IMR-90 (cell line): ENCODE data around the gene HSD3B1. TPM values are rescaled to one million over a fixed set of nuclear protein-coding genes. Genes with fewer than 3 reads are reported as not detected.

ENCODE experiments used
- ATAC-seq: fragments of 200-7000 bp; cut with Tn5 transposase; 2 replicates; pipeline ENCODE4 v1.9.1; 2020; ENCODE audit warnings: low read depth, mild to moderate bottlenecking, moderate library complexity
- BruUV-seq: library from RNA; stranded (reverse); fragments of 400-500 nt; replicated peaks from 2 replicates; lab custom pipeline; 2021; lab: Mats Ljungman, UMichigan
- CTCF ChIA-PET: fragments of 300-600 bp; formaldehyde crosslinking; extraction: SDS; loops from one replicate; lab custom pipeline; 2021; ENCODE audit warnings: antibody characterized with exemption; lab: Yijun Ruan, JAX
- POLR2A ChIA-PET: fragments of 300-600 bp; sonication (Branson Sonifier 250); formaldehyde crosslinking; loops from one replicate; lab custom pipeline; 2022; ENCODE audit warnings: antibody characterized with exemption; ENCODE audit not compliant: unreplicated experiment; lab: Charles Lee
- DNase-seq: peaks from one replicate; pipeline ENCODE4 v3.0.0; 2013
- H2AFZ ChIP-seq: replicated peaks from 2 replicates; pipeline ENCODE3; 2013; ENCODE audit warnings: low read length, mild to moderate bottlenecking; ENCODE audit not compliant: poor library complexity
- H2AK5ac ChIP-seq: 2 replicates; pipeline ENCODE4 v1.6.1; 2013; ENCODE audit warnings: low read depth, low read length, inconsistent platforms
- H2AK9ac ChIP-seq: replicated peaks from 2 replicates; pipeline ENCODE3; 2013; ENCODE audit warnings: mild to moderate bottlenecking, low read depth, low read length, moderate library complexity; ENCODE audit not compliant: poor library complexity
- H2BK120ac ChIP-seq: 2 replicates; pipeline ENCODE4 v1.6.1; 2013; ENCODE audit warnings: low read depth, low read length, inconsistent platforms
- H2BK15ac ChIP-seq: 3 replicates; pipeline ENCODE4 v1.6.1; 2013; ENCODE audit warnings: low read depth, low read length, inconsistent platforms
- H2BK20ac ChIP-seq: 2 replicates; pipeline ENCODE4 v1.6.1; 2013; ENCODE audit warnings: low read depth, mild to moderate bottlenecking, inconsistent platforms, low read length, moderate library complexity
- H2BK5ac ChIP-seq: 2 replicates; pipeline ENCODE4 v1.6.1; 2013; ENCODE audit warnings: mild to moderate bottlenecking, low read depth, low read length, inconsistent platforms; ENCODE audit not compliant: poor library complexity, severe bottlenecking
- H3K14ac ChIP-seq: replicated peaks from 2 replicates; pipeline ENCODE4 v1.6.1; 2013; ENCODE audit warnings: low read depth, low read length, inconsistent platforms
- H3K18ac ChIP-seq: 2 replicates; pipeline ENCODE4 v1.6.1; 2013; ENCODE audit warnings: low read depth, low read length, control low read depth
- H3K23ac ChIP-seq: 2 replicates; pipeline ENCODE4 v1.6.1; 2013; ENCODE audit warnings: low read depth, low read length, inconsistent platforms
- H3K27ac ChIP-seq: 2 replicates; pipeline ENCODE4 v1.5.1; 2013; ENCODE audit warnings: mild to moderate bottlenecking, control low read depth, low read length; ENCODE audit not compliant: insufficient read depth
- H3K27me3 ChIP-seq: 2 replicates; pipeline ENCODE4 v1.6.1; 2013; ENCODE audit warnings: low read length; ENCODE audit not compliant: control insufficient read depth, insufficient read depth
- H3K36me3 ChIP-seq: 2 replicates; pipeline ENCODE4 v1.6.1; 2013; ENCODE audit warnings: low read length, mixed read lengths; ENCODE audit not compliant: control insufficient read depth, insufficient read depth
- H3K4ac ChIP-seq: 2 replicates; pipeline ENCODE4 v1.6.1; 2013; ENCODE audit warnings: low read depth, low read length, inconsistent platforms
- H3K4me1 ChIP-seq: 2 replicates; pipeline ENCODE4 v1.6.1; 2013; ENCODE audit warnings: low read length, mixed read lengths; ENCODE audit not compliant: control insufficient read depth, insufficient read depth
- H3K4me2 ChIP-seq: 2 replicates; pipeline ENCODE4 v1.6.1; 2013; ENCODE audit warnings: low read depth, mild to moderate bottlenecking, control low read depth, low read length, moderate library complexity
- H3K4me3 ChIP-seq: 2 replicates; pipeline ENCODE4 v1.5.1; 2013; ENCODE audit warnings: low read depth, mild to moderate bottlenecking, control low read depth, low read length, moderate library complexity; ENCODE audit not compliant: insufficient read depth
- H3K56ac ChIP-seq: 2 replicates; pipeline ENCODE4 v1.6.1; 2013; ENCODE audit warnings: low read length, inconsistent platforms; ENCODE audit not compliant: insufficient read depth; ENCODE audit errors: extremely low read depth
- H3K79me1 ChIP-seq, 2 experiments: 2 replicates each; pipeline ENCODE4 v1.6.1; 2013; ENCODE audit warnings: low read length in 2 of 2, inconsistent platforms in 1 of 2, low read depth in 1 of 2
- H3K9ac ChIP-seq: 2 replicates; pipeline ENCODE4 v1.6.1; 2013; ENCODE audit warnings: low read depth, low read length, control low read depth
- H3K9me1 ChIP-seq: 2 replicates; pipeline ENCODE4 v1.6.1; 2013; ENCODE audit warnings: low read length, inconsistent platforms; ENCODE audit not compliant: insufficient read depth
- H3K9me3 ChIP-seq: 2 replicates; pipeline ENCODE4 v1.6.1; 2013; ENCODE audit warnings: low read length; ENCODE audit not compliant: control insufficient read depth, insufficient read depth
- H4K20me1 ChIP-seq: 2 replicates; pipeline ENCODE4 v1.6.1; 2013; ENCODE audit warnings: low read length, inconsistent platforms; ENCODE audit not compliant: insufficient read depth
- H4K5ac ChIP-seq: 2 replicates; pipeline ENCODE4 v1.6.1; 2013; ENCODE audit warnings: mild to moderate bottlenecking, low read depth, low read length, control low read depth
- H4K8ac ChIP-seq, 2 experiments: 2 replicates each; pipeline ENCODE4 v1.6.1; 2013; ENCODE audit warnings: low read depth in 2 of 2, low read length in 2 of 2, control low read depth in 1 of 2, inconsistent platforms in 1 of 2
- H4K91ac ChIP-seq: 2 replicates; pipeline ENCODE4 v1.6.1; 2013; ENCODE audit warnings: low read depth, low read length, inconsistent platforms; ENCODE audit not compliant: insufficient read depth
- CEBPB ChIP-seq: IDR thresholded peaks from 2 replicates; pipeline ENCODE4 v1.6.1; 2012; ENCODE audit warnings: low read depth, low read length, improper control_type of control experiment
- CHD1 ChIP-seq: IDR thresholded peaks from 2 replicates; pipeline ENCODE4 v1.6.1; 2012; ENCODE audit warnings: low read depth, low read length, improper control_type of control experiment
- ELK1 ChIP-seq: fragments of 150-350 bp; IDR thresholded peaks from 2 replicates; pipeline ENCODE4 v1.6.1; 2016; ENCODE audit warnings: low read depth, mild to moderate bottlenecking, low read length, moderate library complexity, borderline replicate concordance
- FOS ChIP-seq: fragments of 150-350 bp; IDR thresholded peaks from 2 replicates; pipeline ENCODE4 v1.6.1; 2016; ENCODE audit warnings: low read depth, low read length
- MAFK ChIP-seq: IDR thresholded peaks from 2 replicates; pipeline ENCODE4 v1.6.1; 2012; ENCODE audit warnings: low read depth, low read length, improper control_type of control experiment
- MAZ ChIP-seq: IDR thresholded peaks from 2 replicates; pipeline ENCODE4 v1.6.1; 2012; ENCODE audit warnings: low read depth, mild to moderate bottlenecking, low read length, improper control_type of control experiment, moderate library complexity, borderline replicate concordance
- POLR2A ChIP-seq: IDR thresholded peaks from 2 replicates; pipeline ENCODE4 v1.6.1; 2012; ENCODE audit warnings: mild to moderate bottlenecking, low read depth, low read length
- RAD21 ChIP-seq: IDR thresholded peaks from 2 replicates; pipeline ENCODE4 v1.6.1; 2012; ENCODE audit warnings: low read length, improper control_type of control experiment
- RCOR1 ChIP-seq: IDR thresholded peaks from 2 replicates; pipeline ENCODE4 v1.6.1; 2012; ENCODE audit warnings: mild to moderate bottlenecking, low read length, improper control_type of control experiment; ENCODE audit not compliant: insufficient replicate concordance
- RFX5 ChIP-seq: IDR thresholded peaks from 2 replicates; pipeline ENCODE4 v1.8.0; 2012; ENCODE audit warnings: low read depth, mild to moderate bottlenecking, low read length, moderate library complexity
- WGBS, 2 experiments: methylation state at CpG; one replicate each; pipeline versions ENCODE4 v1.1.5 to v1.1.7; 2013; ENCODE audit warnings: missing lambda C conversion rate in 2 of 2; ENCODE audit not compliant: insufficient read length in 1 of 2; ENCODE audit errors: extremely low coverage in 2 of 2; 5-methylcytosine and 5-hydroxymethylcytosine counted together
- dilution Hi-C: fragments of 300-500 bp; cut with HindIII; formaldehyde crosslinking; loops from one replicate; pipeline ENCODE4 v1.14.3; 2018; ENCODE audit warnings: low sequenced_read_pairs; ENCODE audit not compliant: unreplicated experiment
- in situ Hi-C: fragments of 300-500 bp; cut with MboI; formaldehyde crosslinking; loops from 3 replicates; pipeline ENCODE4 v1.14.3; 2019; ENCODE audit warnings: low sequenced_read_pairs, inconsistent platforms, mixed read lengths
- intact Hi-C: fragments of 100-400 bp; cut with micrococcal nuclease; formaldehyde crosslinking; loops from 2 replicates; pipeline ENCODE4 v1.10.0; 2022
- polyA plus RNA-seq, 3 experiments: library from polyadenylated mRNA; depleted of rRNA; stranded (reverse); fragments of >200 nt; gene quantifications; 2 replicates each; pipeline ENCODE4 v1.2.3, GENCODE V29; 2012; ENCODE audit warnings: low replicate concordance in 1 of 3
- total RNA-seq: library from RNA; depleted of rRNA; stranded (reverse); fragments of >200 nt; gene quantifications from 2 replicates; pipeline ENCODE4 v1.2.3, GENCODE V29; 2012

The HSD3B1 gene
- total and polyA plus RNA-seq, 2 of the 4 experiments (the other 2 are of a cell fraction): not detected

GRCh38 chr1:119504831-119505230 lies 2.2 kb upstream of the HSD3B1 start:
- no peak overlapping the region for H3K9ac ChIP-seq
- ChIA-PET CTCF (interaction anchor here (0.7 kb wide), 1 partner anchor 280 kb away, joined by 8 read pairs; no protein-coding TSS in a partner anchor), POLR2A (no interaction called here)
- intact Hi-C loops: no loop called here
- no TSS peak for BruUV-seq
- H3K27ac ChIP-seq: no peak overlapping the region
- no peak overlapping the region for H3K14ac ChIP-seq
- in situ Hi-C loops: no loop called here
- no peak overlapping the region for H2BK20ac ChIP-seq
- H2AK9ac ChIP-seq: no peak overlapping the region
- H3K4me1 ChIP-seq: no peaks in the 10 kb centered on the region
- no peak overlapping the region for H3K4me2 ChIP-seq
- H2BK15ac ChIP-seq: no peak overlapping the region
- H3K56ac ChIP-seq: no peak overlapping the region
- no peak overlapping the region for H3K18ac ChIP-seq
- no peaks in the 10 kb centered on the region for H3K36me3 ChIP-seq
- H3K27me3 ChIP-seq: no peaks in the 10 kb centered on the region
- no peak overlapping the region for H3K4ac ChIP-seq
- H2BK5ac ChIP-seq: no peak overlapping the region
- H4K8ac ChIP-seq: no peak overlapping the region
- no peaks in the 10 kb centered on the region for H3K9me3 ChIP-seq
- no peak overlapping the region for H3K4me3 ChIP-seq
- TF ChIP-seq MAFK (no peak), RCOR1 (no peak), RFX5 (no peak), FOS (no peak), MAZ (no peak), RAD21 (no peak), CHD1 (no peak), CEBPB (no peak), ELK1 (no peak), POLR2A (no peak)
- dilution Hi-C loops: no loop called here
- no peaks in the 10 kb centered on the region for H4K20me1 ChIP-seq
- H3K9me1 ChIP-seq: no peaks in the 10 kb centered on the region
- H2AK5ac ChIP-seq: no peak overlapping the region
- H2AFZ ChIP-seq: no peak overlapping the region
- no peak overlapping the region for H2BK120ac ChIP-seq
- no CpG with 5 or more reads among the region's 4 CpGs for WGBS, 2 experiments
- ATAC-seq: no peak
- DNase-seq: no peak
- no peaks in the 10 kb centered on the region for H3K79me1 ChIP-seq
- H4K5ac ChIP-seq: no peak overlapping the region
- H3K23ac ChIP-seq: no peak overlapping the region
- H4K91ac ChIP-seq: no peak overlapping the region
